Amygdala (tissue), 56 donors: ENCODE results near the gene VTCN1.
"Not testable (repeated sequence)": the region's sequence is repeated elsewhere in the genome, so short reads cannot be mapped to it uniquely, and the experiment has no call there.

Experiments used
- DNase-seq, 56 donors: peaks; one replicate each; lab custom pipeline; 2025; lab: John Stamatoyannopoulos, UW

VTCN1 gene

DNA sequence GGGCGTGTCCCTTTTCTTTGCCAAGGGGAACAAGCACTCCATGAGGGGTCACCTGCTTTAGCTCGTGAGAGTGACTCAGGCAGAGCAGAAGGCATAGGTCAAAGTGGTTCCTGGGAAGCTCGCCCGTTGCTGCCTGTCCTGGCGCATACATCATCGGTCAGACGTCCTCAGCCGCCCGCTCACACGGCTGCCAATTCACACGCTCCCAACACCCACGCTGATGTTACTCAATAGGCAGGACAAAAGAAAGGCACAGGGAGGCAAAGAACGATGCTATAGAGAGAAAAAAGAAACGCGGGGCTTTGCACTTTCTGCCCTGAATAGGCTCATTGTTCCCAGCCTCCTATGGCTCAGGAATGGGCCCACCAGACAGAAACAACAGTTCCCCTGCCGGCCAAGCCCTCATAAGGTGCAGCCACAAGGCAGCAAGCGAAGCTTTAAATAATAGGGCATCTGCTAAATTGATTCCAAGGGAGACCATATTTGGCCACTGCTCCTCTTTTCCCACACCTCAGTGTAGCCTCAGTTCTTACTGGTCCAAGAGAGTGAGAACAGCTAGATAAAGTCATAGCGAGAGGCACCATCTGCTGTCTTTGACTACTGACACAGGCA is 38.7 kb downstream of the VTCN1 start:
- peak in 30 of 56 donors; percentile 1 to 74 (median 13) for DNase-seq

DNA sequence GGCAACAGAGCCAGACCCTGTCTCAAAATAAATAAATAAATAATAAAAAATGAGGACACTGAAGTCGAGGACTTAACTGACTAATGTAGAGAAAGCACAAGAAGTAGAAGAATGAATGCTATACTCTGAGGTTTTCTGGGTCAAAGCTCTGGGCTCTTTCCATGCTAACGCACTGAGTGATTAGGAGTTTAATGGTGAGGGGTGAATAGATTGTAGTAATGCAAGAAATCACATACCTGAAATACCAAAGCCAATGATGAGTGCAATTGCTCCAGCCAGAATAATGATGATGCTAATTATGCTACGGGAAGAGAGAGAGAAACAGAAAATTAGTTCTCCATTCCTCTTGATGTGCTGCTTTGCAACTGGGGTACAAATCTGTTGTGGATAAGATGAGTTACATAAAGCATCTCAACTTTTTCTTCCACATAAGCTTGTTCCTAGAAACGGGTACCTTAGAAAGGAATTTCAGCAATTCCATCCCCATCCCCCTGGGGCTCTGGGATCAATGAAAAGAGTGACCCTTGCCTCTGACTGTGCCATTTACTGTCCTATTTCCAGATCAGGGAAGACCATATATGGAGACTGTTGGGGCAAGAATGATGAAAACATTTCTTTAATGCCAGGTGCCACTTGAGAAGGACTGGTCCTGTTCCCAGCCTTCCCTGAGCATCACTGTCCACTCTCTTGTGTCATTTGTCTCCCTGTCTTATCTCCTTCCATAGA is 40.7 kb downstream of the VTCN1 start:
- no peak for DNase-seq

DNA sequence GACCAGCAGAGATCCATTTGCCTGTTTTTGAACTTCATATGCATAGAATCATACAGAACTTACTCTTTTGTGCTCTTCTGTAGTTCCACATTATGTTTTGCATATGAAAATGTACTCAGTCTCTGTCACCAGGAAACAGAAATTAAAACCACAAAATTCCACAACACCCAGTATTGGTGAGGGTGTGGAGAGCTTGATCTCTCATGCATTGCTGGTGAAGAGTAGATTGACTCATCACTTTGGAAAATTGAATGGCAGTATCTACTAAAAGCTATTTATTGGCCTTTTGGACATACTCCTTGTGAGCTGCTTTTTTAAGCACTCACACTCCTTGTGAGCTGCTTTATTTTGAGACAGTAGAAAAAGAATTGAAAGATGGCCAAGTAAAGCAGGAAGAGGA is 43.3 kb downstream of the VTCN1 start:
- no peak for DNase-seq

- no peak for DNase-seq
Observed at GRCh38 chr1:117166076-117166475, 44.7 kb downstream of the VTCN1 start.

DNA sequence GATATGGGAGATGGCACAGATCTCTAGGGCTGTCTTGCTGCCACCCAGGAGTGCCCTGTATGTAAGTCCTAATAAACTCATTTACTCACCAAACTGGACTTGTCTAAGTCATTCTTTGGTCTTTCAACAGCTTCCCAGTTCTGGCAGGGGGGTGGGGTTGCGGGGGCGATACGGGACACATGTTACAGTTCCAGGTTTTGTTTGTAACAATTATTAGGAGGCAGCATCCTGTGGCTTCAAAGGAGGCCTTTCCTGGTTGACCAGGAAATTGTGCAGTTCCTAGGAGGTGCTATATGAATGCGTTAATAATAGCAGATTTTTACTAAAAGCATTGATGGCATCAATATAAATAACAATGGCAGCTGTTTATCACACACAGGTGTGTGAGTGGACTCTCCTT is 46.5 kb downstream of the VTCN1 start:
- DNase-seq = no peak

DNA sequence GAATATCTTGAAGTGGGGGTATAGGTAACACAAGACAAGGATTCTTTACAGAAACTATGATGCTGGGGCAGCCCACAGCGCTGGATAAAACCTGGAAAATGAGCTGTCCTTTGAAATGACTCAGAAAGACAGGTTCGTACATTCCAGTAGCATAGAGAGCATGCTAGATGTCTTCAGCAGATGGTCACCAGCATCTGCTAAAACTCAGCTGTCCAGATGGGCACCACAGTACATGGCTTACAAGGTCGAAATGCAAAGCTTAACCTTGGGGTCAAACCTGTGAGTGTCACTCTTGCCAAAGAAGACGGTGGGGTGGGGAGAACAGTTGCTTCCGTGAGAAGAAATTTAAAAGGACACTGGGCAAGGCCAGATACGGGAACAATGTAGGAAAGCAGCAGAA is 47.9 kb downstream of the VTCN1 start:
- DNase-seq = no peak

GRCh38 chr1:117161887-117162286 is 48.8 kb downstream of the VTCN1 start:
- DNase-seq = no peak

DNA sequence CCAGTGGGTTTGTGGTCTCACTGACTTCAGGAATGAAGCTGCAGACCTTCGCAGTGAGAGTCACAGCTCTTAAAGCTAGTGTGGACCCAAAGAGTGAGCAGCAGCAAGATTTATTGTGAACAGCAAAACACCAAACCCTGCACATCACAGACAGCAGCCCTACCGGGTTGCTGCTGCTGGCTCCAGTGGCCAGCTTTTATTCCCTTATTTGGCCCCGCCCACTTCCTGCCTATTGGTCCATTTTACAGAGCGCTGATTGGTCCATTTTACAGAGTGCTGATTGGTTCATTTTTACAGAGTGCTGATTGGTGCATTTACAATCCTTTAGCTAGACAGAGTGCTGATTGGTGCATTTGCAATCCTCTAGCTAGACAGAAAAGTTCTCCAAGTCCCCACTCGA is 59.4 kb downstream of the VTCN1 start:
- DNase-seq = not testable (repeated sequence)

- no peak for DNase-seq
Observed at GRCh38 chr1:117150316-117150715, 60.4 kb downstream of the VTCN1 start.

GRCh38 chr1:117147856-117148588 is 62.7 kb downstream of the VTCN1 start:
- DNase-seq = no peak

- no peak for DNase-seq
Observed at GRCh38 chr1:117147341-117147831, 63.3 kb downstream of the VTCN1 start.

GRCh38 chr1:117146575-117147340 is 64.0 kb downstream of the VTCN1 start:
- DNase-seq = no peak

GRCh38 chr1:117146072-117146471 is 64.7 kb downstream of the VTCN1 start:
- no peak for DNase-seq

GRCh38 chr1:117143871-117144270 is 66.9 kb downstream of the VTCN1 start:
- DNase-seq = no peak

DNA sequence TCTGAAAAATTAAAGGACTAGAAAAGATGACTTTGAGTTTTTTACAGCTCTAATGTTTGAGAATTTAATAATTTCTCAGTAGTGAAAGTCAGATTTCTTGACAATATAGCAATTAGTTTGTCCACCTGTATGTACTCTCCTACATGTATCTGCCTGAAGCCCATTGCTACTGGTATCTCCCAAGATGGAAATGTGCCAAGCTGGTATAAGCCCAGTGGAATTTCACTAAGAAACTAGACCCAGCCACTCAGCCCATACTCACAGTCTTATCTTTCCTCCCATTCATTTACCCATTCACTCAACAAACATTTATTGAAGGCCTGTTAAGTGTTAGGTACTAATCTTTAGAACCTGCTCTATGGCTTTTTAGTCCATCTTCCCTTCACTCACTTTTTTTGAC is 67.6 kb downstream of the VTCN1 start:
- no peak for DNase-seq

GRCh38 chr1:117142200-117142599 is 68.5 kb downstream of the VTCN1 start:
- DNase-seq = no peak

- no peak for DNase-seq
Observed at GRCh38 chr1:117138561-117138960, 72.2 kb downstream of the VTCN1 start.

DNA sequence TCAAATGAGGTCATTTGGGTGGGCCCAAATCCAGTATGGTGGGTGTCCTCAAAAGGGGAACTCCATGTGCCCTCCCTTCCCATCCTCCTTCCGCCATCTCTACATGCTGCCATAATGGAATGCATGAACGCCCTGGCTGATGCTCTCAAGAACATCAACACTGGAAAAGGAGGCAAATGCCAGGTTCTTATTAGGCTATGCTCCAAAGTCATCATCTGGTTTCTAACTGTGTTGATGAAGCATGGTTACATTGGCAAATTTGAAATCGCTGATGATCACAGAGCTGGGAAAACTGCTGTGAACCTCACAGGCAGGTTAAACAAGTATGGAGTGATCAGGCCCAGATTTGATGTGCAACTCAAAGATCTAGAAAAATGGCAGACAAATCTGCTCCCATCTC is 72.6 kb downstream of the VTCN1 start:
- DNase-seq = no peak

DNA sequence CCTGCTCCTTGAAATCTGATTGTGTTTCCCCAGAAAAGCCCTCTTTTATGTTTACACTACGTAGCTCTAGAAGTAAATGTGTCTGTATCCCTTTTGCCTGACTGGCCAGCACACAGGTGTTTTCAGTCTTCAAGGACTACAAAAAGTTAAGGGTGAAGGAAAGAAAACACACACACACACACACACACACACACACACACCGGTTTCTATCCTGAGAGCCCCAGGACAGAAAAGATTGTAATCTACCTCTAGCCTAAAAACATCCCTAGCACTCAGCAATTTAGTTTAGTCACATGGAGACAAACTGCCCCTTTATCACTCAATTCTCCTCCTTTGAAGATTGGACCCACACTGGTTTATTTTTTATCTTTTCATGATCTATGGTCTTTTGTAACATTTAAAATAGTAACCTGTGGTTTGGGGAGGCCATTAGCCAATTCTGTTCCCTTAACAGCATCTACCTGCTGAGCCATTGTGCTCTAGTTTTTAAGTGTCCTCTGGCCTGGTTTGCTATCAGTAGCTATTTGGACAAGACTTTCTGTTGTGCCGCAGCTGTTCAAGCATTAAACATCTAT is 73.4 kb downstream of the VTCN1 start:
- no peak for DNase-seq

DNA sequence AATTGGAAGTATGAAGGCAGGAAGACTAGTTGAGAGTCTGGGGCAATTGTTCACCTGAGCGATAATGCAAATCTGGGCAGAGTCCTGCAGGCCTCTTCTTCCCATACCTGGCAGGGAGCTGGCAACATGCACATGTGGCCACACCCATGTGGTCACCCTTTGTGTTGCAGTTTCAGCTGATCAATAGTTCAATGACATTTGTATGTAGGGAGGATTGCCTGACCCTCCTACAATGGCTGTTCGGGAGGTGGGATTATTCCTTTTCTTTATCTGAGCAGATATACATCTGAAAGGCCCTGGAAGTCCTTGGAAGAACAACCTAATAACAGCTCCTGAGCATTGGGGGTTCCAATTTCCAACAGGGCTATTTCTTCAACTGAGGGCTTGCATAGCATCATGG is 74.0 kb downstream of the VTCN1 start:
- DNase-seq = no peak

GRCh38 chr1:117135329-117135728 is 75.4 kb downstream of the VTCN1 start:
- DNase-seq = no peak
